Measurements from ENCODE around the gene LRBA. TPM values are rescaled to one million over a fixed set of nuclear protein-coding genes. Genes with fewer than 3 reads are reported as not detected.

Gene LRBA
- total RNA-seq, 1 experiment from 2014 or later = 55.3 TPM

- no peak overlapping the region for H2BK12ac ChIP-seq (ENCODE audit: insufficient read length, low read depth, low read length)
- no peak overlapping the region for H2AFZ ChIP-seq (ENCODE audit: low read length)
- Mint-ChIP-seq H3K4me3 (no peak overlapping the region), H3K36me3 (ENCODE audit: insufficient read depth in 1 of 3, low read depth in 3 of 3) (peaks cover 0 to 4% (median 0%) of the 10 kb centered on the region in 3 experiments; a peak in 1 of 7 replicates), H3K27ac (no peak overlapping the region), H3K9me3 (peaks cover 3 to 4% of the 10 kb centered on the region in 2 experiments; a peak in 2 of 5 replicates), H3K4me1 (peaks cover 28 to 33% of the 10 kb centered on the region in 2 experiments), H3K27me3 (ENCODE audit: low read depth) (no peaks in the 10 kb centered on the region; the same call in 1 of the 2 replicates)
- no peak overlapping the region for H3K14ac ChIP-seq (ENCODE audit: insufficient read depth, low read length)
- H3K23me2 ChIP-seq (ENCODE audit: insufficient read length, low read depth, low read length, poor library complexity, severe bottlenecking) = no peaks in the 10 kb centered on the region
- no peak overlapping the region for H3K9ac ChIP-seq (ENCODE audit: extremely low read depth, insufficient read length, low read length)
- H3T11ph ChIP-seq (ENCODE audit: low read length) = no peak overlapping the region
- no peak for TF ChIP-seq CTCF (conservative IDR thresholded peaks at IDR 0.05)
- H2BK5ac ChIP-seq (ENCODE audit: insufficient read length, low read length) = no peak overlapping the region
- H4K5ac ChIP-seq (ENCODE audit: insufficient read length, low read depth, low read length) = no peak overlapping the region
- no peak overlapping the region for H4K91ac ChIP-seq (ENCODE audit: insufficient read length, low read depth, low read length)
- no peak overlapping the region for H2AK5ac ChIP-seq (ENCODE audit: insufficient read length, low read length)
- H3K27me3 ChIP-seq (ENCODE audit: insufficient read depth, low read length) = no peaks in the 10 kb centered on the region
- H2BK120ac ChIP-seq (ENCODE audit: low read depth, low read length, poor library complexity, severe bottlenecking) = no peak overlapping the region
- peaks cover 3% of the 10 kb centered on the region for H3K4me1 ChIP-seq (ENCODE audit: insufficient read depth, low read length)
- no peak for DNase-seq
- H3K79me1 ChIP-seq (ENCODE audit: insufficient read depth, low read depth, low read length, poor library complexity, severe bottlenecking) = no peaks in the 10 kb centered on the region
- no peak overlapping the region for H3K4me2 ChIP-seq (ENCODE audit: insufficient read depth, insufficient read length, low read length)
- no peak overlapping the region for H3K23ac ChIP-seq (ENCODE audit: insufficient read length, low read depth, low read length)
- no peak overlapping the region for H3K56ac ChIP-seq (ENCODE audit: insufficient read length, low read depth, low read length)
- no peak overlapping the region for H2BK15ac ChIP-seq (ENCODE audit: low read depth, low read length)
- H4K20me1 ChIP-seq (ENCODE audit: control insufficient read depth, insufficient read depth, insufficient read length) = no peaks in the 10 kb centered on the region
- no peak overlapping the region for H3K18ac ChIP-seq (ENCODE audit: insufficient read length, low read depth, low read length)
- H3K79me2 ChIP-seq (ENCODE audit: insufficient read depth, low read length) = no peaks in the 10 kb centered on the region
- H3K9me3 ChIP-seq (ENCODE audit: control insufficient read depth, low read depth, low read length) = no peaks in the 10 kb centered on the region
- no peak overlapping the region for H4K8ac ChIP-seq (replicated peaks; ENCODE audit: insufficient read length, low read depth, low read length)
- H3K27ac ChIP-seq (ENCODE audit: insufficient read length, low read depth, low read length) = no peak overlapping the region
- no peak overlapping the region for H2BK20ac ChIP-seq (ENCODE audit: low read depth, low read length, poor library complexity, severe bottlenecking)
- no CpG with 5 or more reads among the region's 4 CpGs for WGBS (ENCODE audit: extremely low coverage, insufficient read length, low lambda C conversion rate)
- no peak overlapping the region for H3K4ac ChIP-seq (ENCODE audit: low read depth, low read length)
These were observed 764.0 kb downstream of the LRBA start for GRCh38 chr4:150250998-150251651.
